ENCODE results near the gene SEC62. TPM values are rescaled to one million over a fixed set of nuclear protein-coding genes. Genes with fewer than 3 reads are reported as not detected.

The SEC62 gene
- total and polyA plus RNA-seq, 2 experiments from 2014 or later: 45.4 to 138 TPM

- Histone ChIP-seq H3K9me2 (replicated peaks; ENCODE audit: insufficient read depth) (no peaks in the 10 kb centered on the region), H3K27me3 (no peaks in the 10 kb centered on the region), H3K4me3 (peak overlapping the region; percentile 56), H4K20me1 (ENCODE audit: insufficient read depth, poor library complexity, severe bottlenecking) (peaks cover 59% of the 10 kb centered on the region), H2AFZ (no peak overlapping the region), H3K4me1 (ENCODE audit: insufficient read depth) (peaks cover 17% of the 10 kb centered on the region), H3K27ac (no peak overlapping the region), H3K4me2 (peak overlapping the region; percentile 79), H3K79me2 (peaks cover 64% of the 10 kb centered on the region), H3K9me3 (ENCODE audit: low read depth) (no peaks in the 10 kb centered on the region), H3K36me3 (replicated peaks; ENCODE audit: insufficient read depth, low read depth) (no peaks in the 10 kb centered on the region)
- 52% methylated on average over 2 of the region's 2 CpGs for WGBS (ENCODE audit: low lambda C conversion rate, missing lambda C conversion rate)
- no peak for TF ChIP-seq EZH2phosphoT487 (IDR thresholded peaks at IDR 0.05; ENCODE audit: low read depth, severe bottlenecking, unreplicated experiment)
- TF ChIP-seq CTCF (IDR thresholded peaks at IDR 0.05; ENCODE audit: poor library complexity): no peak
- TF ChIP-seq EZH2 (IDR thresholded peaks at IDR 0.05; ENCODE audit: borderline replicate concordance): no peak
- no peak for DNase-seq (ENCODE audit: low spot score)
Observed at GRCh38 chr3:169968224-169968885, 1.7 kb downstream of the SEC62 start.

DNA sequence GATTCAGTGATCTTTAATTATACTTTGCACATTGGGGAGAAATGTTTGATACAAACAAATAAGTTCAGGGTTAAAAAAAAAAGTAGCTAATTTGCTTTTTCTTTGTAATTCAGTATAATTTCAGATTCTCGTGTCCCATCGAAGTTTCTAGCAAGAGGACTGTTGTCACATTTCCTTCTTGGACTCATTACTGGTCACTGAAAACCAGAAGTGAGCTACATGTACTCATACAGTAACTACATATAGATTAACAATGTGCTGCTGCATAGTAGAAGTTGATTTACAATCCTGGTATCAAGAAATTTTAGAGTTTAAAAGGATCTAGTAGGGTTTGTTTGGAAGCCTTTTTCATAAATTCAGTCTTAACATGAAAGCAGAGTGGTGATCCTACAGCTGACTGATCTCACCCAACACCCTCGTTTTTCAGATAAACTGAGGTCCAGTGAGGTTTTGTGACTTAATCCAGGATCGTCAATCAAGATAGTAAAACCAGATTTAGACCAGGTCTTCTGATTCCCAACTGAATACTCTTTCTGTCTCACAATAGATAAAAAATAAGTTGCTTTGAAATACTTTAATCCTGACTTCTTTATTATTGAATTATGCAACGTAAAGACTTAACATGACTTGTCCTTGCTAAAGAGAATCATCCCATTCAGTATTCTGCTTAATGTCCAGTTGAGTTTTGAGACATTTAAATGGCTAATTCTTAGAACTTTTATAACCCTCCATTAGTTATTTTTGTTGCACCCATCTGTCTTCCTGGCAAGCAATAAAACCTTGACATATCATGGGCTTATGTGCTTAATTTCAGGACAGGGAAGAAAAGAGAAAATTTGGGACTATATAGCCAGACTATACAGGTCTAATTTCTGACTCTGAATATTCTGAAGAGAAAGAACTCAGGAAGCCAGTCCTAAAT is 2.8 kb downstream of the SEC62 start:
- H3K79me2 ChIP-seq: peaks cover 75% of the 10 kb centered on the region
- no peaks in the 10 kb centered on the region for H3K27me3 ChIP-seq
- H3K4me3 ChIP-seq: no peak overlapping the region
- DNase-seq (ENCODE audit: low spot score): no peak
- H3K4me1 ChIP-seq (ENCODE audit: insufficient read depth): peaks cover 17% of the 10 kb centered on the region
- peak overlapping the region; percentile 79 for H3K4me2 ChIP-seq
- no peak for TF ChIP-seq EZH2phosphoT487 (IDR thresholded peaks at IDR 0.05; ENCODE audit: low read depth, severe bottlenecking, unreplicated experiment)
- TF ChIP-seq CTCF (IDR thresholded peaks at IDR 0.05; ENCODE audit: poor library complexity): no peak
- TF ChIP-seq EZH2 (IDR thresholded peaks at IDR 0.05; ENCODE audit: borderline replicate concordance): no peak
- no peak overlapping the region for H3K27ac ChIP-seq
- 55% methylated on average over 5 of the region's 5 CpGs for WGBS (ENCODE audit: low lambda C conversion rate, missing lambda C conversion rate)
- no peaks in the 10 kb centered on the region for H3K9me3 ChIP-seq (ENCODE audit: low read depth)
- no peak overlapping the region for H2AFZ ChIP-seq
- no peaks in the 10 kb centered on the region for H3K9me2 ChIP-seq (replicated peaks; ENCODE audit: insufficient read depth)
- H3K36me3 ChIP-seq (replicated peaks; ENCODE audit: insufficient read depth, low read depth): no peaks in the 10 kb centered on the region
- H4K20me1 ChIP-seq (ENCODE audit: insufficient read depth, poor library complexity, severe bottlenecking): peaks cover 70% of the 10 kb centered on the region

DNA sequence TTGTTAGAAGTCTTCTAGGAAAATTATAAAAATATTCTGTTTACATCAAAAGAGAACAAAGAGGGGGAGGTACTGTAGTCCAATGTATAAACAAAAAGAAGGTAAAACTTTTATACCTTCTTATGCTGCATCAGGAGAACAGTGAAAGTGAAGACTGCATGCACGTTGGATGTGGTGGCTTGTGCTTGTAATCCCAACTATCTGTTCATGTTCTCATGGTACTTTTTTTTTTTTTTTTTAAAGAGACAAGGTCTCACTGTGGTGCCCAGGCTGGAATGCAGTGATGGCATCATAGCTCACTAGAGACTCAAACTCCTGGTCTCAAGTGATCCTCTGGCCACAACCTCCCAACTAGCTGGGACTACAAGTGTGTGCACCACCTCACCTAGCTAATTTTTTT is 4.2 kb downstream of the SEC62 start:
- Histone ChIP-seq H3K4me2 (no peak overlapping the region), H2AFZ (no peak overlapping the region), H3K36me3 (replicated peaks; ENCODE audit: insufficient read depth, low read depth) (no peaks in the 10 kb centered on the region), H3K9me3 (ENCODE audit: low read depth) (no peaks in the 10 kb centered on the region), H4K20me1 (ENCODE audit: insufficient read depth, poor library complexity, severe bottlenecking) (peaks cover 81% of the 10 kb centered on the region), H3K27me3 (no peaks in the 10 kb centered on the region), H3K9me2 (replicated peaks; ENCODE audit: insufficient read depth) (no peaks in the 10 kb centered on the region), H3K4me1 (ENCODE audit: insufficient read depth) (peaks cover 17% of the 10 kb centered on the region), H3K79me2 (peaks cover 89% of the 10 kb centered on the region), H3K4me3 (no peak overlapping the region), H3K27ac (no peak overlapping the region)
- DNase-seq (ENCODE audit: low spot score): no peak
- 70% methylated on average over 1 of the region's 1 CpG for WGBS (ENCODE audit: low lambda C conversion rate, missing lambda C conversion rate)
- TF ChIP-seq EZH2 (IDR thresholded peaks at IDR 0.05; ENCODE audit: borderline replicate concordance) (no peak), EZH2phosphoT487 (IDR thresholded peaks at IDR 0.05; ENCODE audit: low read depth, severe bottlenecking, unreplicated experiment) (no peak), CTCF (IDR thresholded peaks at IDR 0.05; ENCODE audit: poor library complexity) (no peak)
